ENCODE measurements around the gene VWA1.
"Not testable (repeated sequence)": the region's sequence is repeated elsewhere in the genome, so short reads cannot be mapped to it uniquely, and the experiment has no call there.

GRCh38 chr1:1452365-1452739 lies 16.9 kb downstream of the VWA1 start:
- not testable (repeated sequence) for TF ChIP-seq CTCF (optimal IDR thresholded peaks at IDR 0.05 in 1 of 3, IDR thresholded peaks at IDR 0.05 in 1 of 3, conservative IDR thresholded peaks at IDR 0.05 in 1 of 3; ENCODE audit: extremely low read depth in 1 of 3, insufficient read depth in 2 of 3, low read length in 3 of 3); EZH2 (IDR thresholded peaks at IDR 0.05; ENCODE audit: low read length)
